Right renal pelvis (tissue), 4 donors: ENCODE data around the gene RBM20. TPM values are rescaled to one million over a fixed set of nuclear protein-coding genes. Genes with fewer than 3 reads are reported as not detected.
"Not testable (repeated sequence)": the region's sequence is repeated elsewhere in the genome, so short reads cannot be mapped to it uniquely, and the experiment has no call there.

Experiments used
- DNase-seq, 4 donors: peaks; one replicate each; pipeline ENCODE4 v3.0.0-alpha.2; 2013; ENCODE audit warnings: low read depth in 4 of 4, low spot score in 3 of 4, missing footprints in 1 of 4
- polyA plus RNA-seq, 4 donors: library from polyadenylated mRNA; unstranded; fragments of 120-200 nt; gene quantifications; one replicate each; pipeline ENCODE4 v1.2.1, GENCODE V29; 2013; ENCODE audit not compliant: insufficient read length in 4 of 4

The RBM20 gene
- polyA plus RNA-seq, 4 donors: 2.9 to 6.3 (median 4.9) TPM

DNA sequence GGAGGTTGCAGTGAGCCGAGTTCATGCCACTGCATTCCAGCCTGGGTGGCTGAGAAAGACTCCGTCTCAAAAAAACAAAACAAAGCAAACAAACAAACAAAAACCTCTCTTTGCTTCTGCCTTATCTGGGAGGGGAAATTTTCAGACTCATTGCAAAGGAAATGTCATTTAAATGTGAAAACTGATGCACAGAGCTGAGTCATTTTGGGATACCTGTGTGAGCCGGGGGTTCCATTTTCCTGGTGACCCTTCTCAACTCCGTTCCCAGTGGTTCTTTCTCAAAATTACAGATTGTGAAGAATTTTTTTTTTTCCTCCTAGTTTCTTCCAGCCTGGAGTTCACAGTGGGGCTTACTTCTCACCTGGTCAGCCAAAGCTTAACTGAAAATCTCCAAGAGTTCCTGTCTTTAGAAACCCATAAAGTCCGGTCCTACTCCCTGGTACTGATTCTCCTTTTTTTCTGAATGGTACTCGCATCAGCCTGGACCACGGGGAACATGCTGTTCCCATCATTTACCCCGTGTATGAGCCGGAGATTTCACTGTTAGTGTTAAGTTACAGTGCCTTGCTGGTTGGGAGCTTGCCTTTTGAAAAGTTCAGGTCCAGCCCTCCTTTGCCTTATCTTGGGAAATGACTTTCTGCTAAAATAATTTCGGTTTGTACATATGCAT lies 56.9 kb downstream of the RBM20 start:
- no peak for DNase-seq

DNA sequence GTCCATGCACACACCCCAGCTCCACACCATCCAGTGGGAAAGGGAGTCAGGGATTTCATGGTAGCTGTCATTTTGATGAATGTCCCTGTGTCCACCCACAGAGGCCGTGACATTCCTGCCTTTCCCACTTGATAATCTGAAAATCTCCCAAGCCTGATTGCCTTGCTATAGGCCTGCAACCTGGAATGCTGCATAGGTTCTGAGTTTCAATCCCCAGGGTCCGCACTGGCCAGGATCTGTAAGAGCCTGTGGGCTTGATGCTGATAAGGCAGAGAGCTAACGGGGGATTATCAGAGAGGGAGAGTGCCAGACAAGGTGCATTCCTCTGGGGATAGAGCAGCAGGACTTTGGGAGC lies 57.5 kb downstream of the RBM20 start:
- no peak for DNase-seq

DNA sequence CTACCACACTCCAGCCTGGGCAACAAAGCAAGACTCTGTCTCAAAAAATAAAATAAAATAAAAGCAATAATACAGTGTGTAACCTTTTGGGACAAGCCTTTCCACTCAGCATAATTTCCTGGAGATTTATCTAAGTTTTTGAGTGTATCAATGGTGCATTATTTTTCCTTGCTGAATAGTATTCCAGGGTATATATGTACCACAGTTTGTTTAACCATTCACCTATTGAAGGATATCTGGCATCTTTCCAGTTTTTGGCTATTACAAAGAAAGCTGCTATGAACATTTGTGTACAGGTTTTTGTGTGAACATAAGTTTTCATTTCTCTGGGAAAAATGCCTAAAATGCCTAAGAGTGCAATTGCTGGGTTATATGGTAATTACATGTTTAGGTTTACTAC lies 59.9 kb downstream of the RBM20 start:
- DNase-seq: no peak

DNA sequence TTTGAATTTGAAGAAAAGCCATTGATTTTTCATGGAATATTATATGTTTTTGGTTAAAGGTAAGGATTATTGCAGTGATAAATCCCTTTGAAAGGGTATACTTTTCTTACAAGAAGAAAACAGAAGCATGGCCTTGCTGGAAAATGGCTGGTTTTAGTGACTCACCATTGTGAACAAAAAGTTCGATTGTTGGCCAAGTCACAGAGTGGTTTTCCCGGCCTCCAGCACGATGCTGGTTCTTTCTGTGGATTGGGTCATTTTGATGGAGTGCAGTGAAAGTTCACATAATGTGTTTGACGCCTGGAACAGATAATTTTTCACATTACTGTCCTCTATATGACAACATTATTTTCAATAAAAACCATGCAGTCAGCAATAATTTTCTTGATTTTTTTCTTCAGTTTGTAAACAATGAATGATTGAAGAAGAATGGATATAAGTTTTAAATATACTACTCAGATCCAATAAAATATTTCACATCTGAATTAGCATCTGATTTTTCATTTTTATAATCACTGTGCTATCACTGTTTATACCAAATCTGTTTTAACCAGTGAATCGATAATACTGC lies 60.9 kb downstream of the RBM20 start:
- no peak for DNase-seq

DNA sequence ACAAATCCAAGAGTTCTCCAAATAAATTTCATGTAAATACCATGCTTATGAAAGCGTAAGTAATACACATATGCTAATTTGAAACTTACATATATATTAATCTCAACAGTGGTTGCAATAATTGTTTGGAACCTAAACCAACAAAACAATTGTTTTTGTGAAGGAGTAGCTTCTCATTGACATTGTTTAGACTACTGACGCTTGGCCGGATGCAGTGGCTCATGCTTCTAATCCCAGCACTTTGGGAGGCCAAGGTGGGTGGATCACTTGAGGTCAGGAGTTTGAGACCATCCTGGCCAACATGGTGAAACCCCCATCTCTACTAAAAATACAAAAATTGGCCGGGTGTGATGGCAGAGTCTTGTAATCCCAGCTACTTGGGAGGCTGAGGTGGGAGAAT lies 61.5 kb downstream of the RBM20 start:
- DNase-seq: not testable (repeated sequence)

DNA sequence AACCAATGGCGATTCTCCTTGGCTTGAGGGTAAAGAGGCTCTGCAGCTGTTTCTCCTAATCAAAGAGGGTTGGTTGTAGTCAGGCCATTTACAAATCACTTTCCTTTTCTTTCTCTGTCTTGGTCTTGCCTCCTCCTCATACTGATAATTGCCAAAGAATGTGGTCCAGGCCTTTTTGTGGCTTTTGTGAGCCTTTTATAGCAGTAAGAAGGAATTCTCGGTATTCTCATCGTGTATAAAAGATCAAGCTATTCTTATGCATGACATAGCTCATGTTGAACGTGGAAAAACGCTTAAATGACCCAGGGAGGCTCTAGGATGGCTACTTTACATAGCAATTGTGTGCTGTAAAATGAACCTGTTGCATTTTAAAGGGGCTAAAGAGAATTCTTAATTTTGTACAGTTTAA lies 62.6 kb downstream of the RBM20 start:
- DNase-seq: no peak

DNA sequence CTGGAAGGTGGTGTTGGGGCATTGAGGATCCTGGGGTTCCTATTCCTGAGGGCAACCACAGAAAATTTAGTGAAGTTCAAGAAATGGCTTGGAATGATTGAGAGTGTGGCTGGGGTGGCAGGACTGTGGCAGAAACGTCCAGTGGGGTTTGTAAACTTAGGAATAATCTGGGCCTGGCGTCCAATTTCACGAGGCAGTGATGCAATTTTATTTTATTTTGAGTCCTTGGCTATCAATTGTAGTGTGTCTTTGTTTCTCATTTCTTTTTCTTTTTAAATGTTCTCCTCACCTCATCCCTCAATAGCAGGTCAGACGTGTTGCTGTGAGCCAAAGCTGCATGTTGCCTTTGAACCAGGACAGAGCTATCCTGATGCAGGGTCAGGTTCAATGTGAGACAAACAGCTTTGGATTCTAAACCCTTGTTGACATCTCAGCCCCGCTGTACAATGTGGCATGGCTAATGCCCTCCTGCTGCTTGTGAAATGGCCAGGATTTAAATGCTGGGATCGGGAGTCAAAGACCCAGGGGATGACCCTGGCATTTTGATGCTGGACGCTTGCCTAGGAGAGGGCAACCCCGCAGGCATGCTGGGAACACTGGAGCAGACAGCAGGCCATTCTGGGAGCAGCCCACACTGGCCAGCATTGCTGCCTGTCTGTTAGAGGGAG lies 64.8 kb downstream of the RBM20 start:
- no peak for DNase-seq

DNA sequence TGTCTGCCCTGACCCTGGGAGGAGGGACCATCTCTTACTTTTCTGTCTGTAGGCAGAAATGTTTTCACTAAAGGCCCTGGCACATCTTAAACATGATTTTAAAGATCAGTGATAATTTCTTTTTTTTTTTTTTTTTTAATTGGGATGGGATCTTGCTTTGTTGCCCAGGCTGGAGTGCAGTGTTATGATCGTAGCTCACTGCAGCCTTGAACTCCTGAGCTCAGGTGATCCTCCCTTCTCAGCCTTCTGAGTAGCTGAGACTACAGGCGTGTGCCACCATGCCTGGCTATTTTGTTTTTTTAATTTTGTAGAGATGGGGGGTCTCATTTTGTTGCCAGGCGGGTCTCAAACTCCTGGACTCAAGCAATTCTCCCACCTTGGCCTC lies 65.3 kb downstream of the RBM20 start:
- DNase-seq: no peak

DNA sequence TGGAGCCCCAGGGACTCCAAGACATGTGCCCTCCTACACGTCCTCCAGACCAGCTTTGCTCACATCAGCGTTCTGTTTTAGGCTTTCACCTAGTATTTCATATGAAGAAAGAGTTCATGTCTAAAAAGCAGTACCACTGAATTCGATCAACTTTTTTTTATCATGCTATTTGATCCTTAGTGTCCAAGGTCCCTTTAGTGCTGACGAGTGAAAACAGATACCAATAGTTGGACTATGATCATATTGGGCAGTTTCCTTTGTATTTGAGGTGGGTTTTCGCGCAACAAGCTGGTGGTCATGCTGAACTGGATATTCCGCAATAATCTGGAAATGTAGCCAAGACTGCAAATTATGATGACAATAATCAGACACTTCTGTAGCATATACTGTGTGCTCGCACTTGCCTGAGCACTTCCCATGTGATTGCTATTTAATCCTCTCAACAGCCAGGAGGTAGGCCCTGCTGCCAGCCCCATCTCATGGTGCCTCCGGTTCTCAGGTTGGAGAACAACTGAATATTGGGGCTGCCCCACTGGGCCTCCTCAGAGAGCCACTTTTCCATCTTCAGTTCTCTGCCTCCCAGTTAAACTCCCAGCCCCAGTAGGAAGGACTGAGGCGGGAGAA lies 65.9 kb downstream of the RBM20 start:
- DNase-seq: no peak

DNA sequence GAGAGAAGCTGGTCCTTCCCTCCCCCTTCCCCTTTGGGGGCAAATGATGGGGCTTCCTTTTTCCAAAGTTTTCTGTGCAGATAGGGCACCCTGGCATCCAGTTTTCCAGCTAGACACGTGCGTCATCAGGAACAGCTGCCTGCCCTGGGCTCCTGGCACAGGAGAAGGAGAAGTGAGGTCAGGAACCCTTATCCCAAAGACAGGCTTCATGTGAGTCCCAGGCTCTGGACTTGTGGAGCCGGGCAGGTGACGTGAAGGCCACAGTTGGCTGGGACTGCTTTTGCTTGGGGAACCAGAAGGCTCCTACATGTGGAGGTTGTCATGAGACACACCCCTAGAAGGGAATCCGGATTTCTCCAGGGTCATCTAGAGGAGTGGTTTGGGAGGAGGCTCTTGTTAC lies 66.5 kb downstream of the RBM20 start:
- no peak for DNase-seq

DNA sequence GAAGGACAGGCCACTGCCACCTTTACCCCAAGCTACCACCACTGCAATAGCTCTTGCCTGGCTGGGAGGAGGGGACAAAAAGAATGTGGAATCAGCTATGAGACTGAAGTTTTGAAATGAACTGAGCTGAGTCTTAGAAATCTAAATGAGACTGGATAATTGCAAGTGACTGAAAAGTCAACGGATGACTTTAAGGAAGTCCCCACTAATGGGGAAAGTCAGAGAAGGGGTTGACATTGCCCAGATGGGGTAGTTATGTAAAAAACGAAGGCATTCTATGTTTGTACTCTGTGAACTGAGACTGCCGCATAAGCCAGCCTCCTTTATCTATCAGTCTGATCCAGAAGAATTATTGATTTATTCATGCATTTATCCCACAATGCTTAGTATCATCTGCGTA lies 67.2 kb downstream of the RBM20 start:
- DNase-seq: no peak

DNA sequence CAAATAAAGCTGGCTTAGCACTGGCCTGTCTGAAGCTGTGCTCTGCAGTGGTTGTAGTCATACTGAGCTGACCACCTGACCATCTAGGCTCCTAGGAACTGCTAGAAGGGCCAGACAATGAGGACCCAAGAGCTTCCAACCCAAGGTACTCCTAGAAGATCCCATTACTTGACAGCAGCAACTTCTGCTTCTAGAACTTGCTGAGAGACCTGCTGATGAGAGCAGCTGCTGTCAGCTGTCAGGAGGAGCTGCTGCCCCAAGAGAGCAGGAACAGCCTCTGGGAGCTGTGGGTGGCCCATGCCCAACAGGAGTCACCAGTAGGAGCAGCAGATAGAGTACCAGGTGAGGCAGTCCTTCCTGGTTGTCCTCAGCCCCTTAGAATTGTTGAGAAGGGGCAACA lies 70.2 kb downstream of the RBM20 start:
- DNase-seq: no peak

DNA sequence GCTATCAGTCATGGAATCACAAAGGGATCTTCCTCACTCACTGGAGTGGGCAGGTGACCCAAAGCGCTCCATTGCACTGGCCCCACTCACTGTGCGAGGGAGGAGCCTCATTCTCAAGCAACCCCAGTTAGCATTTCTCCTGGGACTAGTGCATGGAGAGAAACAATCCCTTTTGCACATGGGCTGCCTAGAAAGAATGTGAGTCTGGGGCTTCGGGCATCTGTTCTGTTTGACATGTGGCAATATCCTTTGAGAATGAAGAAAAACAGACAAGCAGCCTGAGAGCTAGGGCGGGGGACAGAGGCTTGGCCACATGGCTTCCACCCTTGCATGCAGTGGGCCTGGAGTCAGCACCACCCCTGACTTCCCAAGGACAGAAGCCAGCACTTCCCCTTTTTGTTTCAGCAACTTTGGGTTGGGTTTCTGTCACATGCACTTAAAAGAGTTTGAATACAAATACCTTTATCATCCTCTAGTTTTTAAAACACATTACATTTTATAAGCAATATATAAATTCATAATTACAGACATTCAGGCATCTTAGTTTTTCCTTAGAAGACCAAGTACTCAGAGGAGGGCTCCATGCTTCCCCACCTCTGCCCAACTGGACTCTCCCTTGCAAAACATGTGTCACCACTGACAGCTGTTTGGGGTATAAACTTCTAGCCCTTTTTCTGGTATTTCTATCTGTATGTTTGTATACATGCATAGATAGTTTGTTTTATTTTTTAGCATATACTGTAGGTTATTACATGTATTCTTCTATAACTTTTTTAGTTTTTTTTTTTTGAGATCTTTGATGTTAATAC lies 73.8 kb downstream of the RBM20 start:
- DNase-seq: no peak

DNA sequence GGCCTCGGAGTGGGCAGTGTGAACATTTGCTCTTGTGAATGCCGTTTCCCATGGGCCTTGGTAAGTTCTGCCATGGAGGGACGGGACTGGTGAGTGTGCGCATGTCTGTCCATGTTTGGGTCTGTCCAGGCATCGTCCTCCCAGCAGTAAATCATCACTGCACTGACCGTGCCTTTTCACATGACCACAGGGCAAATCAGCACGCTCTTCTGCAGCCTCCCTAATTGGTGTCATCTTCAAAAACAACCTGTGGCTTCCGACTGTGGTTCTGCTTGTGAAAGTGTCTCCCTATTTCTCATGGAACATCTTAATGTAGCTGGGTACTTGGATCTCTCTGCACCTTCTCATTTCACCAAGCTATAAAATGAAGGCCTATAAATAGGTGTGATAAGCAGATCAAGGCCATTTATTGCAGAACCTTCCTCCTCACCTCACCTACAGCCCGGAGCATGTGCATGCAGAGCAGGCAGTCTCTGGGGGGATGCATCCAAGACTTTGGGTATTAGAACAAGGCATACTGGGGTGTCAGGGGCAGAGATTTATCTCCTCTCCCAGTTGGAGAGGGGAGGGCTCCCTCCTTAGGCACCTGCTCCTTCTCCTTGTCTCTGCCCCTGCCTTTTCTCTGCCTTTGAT lies 77.4 kb downstream of the RBM20 start:
- no peak for DNase-seq

DNA sequence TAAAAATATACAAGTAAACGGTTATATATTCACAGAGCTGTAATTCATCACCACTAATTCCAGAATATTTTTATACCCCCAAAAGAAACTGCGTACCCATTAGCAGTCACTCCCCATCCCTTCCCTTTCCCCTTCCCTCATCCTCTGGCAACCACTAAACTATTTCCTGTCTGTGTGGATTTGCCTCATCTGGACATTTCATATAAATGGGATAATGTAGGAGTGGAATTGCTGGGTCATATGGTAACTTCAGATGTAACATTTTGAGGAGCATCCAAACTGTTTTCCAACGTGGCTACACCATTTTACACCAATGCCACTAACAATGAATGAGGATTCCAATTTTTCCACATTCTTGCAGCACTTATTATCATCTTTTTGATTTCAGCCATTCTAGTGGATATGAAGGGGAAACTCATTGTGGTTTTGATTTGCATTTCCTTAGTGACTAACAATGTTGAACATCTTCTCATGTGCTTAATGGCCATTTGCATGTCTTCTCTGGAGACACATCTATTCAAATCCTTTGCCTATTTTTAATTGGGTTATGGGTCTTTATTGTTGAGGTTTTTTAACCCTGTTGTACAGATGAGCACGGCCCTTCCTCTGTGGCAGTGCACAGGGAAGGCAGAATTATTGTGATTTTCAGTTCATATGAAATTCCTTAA lies 79.2 kb downstream of the RBM20 start:
- DNase-seq: no peak

DNA sequence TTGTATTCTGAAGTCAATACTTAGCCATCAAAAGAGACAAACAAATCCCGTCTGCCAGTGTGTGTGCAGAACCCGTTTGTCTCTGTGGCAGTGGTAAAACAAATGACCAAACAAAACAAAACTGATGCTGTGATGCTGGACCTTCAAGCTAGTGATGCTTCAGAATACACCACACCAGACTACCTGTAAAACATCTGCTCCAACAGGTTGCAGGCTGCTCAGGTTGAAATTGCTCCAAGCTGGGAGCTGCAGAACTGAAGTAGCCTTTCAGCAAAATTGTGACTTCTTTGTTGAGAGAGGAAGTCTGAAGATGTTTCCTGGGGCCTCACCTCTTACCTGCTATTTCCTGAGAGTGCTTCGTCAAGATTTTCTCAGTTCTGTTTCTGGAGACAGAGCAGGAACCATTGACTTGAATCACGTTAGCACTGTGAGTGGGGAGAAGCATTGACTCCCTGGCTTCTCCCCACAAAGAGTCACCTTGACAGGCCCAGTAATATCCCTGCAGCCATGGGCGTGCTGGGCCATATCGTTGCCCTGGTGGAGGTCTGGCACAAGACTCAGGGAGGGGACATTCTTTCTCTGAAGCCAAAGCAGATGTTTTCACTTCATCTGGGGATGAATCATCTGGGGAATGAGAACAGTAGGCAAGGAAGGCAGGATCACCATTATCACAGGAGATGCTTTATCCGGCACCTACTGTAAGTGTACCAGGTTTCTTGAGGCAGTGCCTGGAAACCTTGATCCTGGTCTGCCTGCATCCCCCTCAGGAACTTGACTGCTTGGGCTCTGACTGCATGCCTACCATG lies 80.2 kb downstream of the RBM20 start:
- DNase-seq: no peak

DNA sequence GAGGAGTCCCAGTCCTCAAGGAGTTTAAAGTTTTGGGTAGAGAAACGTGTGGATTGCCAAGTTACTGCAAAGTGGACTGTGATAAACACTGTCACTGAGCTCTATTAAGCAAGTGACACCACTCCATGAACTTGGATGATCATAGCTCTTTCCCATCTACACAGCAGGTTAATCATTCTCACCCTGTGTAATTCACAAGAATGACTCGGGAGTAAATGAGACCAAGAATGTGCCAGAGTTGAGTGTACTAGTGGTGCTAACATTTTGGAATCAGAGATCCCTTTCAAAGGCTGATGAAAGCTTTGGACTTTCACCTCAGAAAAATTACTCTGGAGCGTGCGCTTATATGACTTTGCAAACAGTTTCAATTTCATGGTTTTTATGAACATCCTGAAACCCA lies 80.8 kb downstream of the RBM20 start:
- DNase-seq: no peak

DNA sequence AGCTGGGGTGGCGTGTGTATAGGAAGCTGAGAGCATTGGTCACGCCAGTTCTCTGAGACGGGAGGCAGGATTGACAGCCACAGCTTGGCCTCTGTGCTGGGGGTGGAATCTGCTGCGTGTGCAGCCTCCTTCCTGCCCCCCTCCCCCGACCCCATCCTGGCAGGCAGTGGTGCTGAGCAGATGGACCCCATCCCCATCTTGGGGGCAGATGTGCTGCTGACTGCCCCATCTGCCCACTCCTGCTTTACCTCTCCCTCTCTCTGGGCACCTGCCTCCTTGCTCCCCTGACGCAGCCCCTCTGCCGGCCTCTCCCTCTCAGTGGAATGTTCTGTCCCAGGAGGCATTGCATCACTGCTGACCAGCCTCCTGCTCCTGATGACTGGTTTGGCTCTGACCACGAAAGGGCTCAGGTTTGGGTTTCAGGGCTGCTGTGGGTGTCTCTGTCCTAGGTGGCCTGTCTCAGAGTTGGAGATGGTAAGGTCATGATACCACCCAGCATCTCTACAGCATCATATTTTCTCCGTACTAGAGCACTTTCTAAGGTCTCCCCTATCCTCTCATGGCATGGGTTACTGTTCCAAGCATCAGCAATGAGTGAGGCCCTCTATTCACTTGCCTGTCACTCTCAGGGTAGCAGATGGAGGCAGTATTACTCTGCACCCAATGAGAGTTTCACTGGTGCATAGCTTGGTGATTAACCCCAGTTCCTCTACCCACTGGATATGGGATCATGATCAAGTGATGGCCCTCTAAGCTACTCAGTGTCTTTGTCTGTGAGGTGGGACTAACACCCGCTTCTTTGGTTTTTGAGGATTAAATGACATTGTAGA lies 81.9 kb downstream of the RBM20 start:
- DNase-seq: no peak
